HG03457 (cell line): ENCODE data around the gene SYNE2.

Source experiments
- ATAC-seq: cut with Tn5 transposase; IDR thresholded peaks from one replicate; pipeline ENCODE4 v1.9.1; 2021; ENCODE audit warnings: moderate number of reproducible peaks; ENCODE audit not compliant: unreplicated experiment

The SYNE2 gene

GRCh38 chr14:63952053-63952932 lies 99.5 kb downstream of the SYNE2 start:
- no peak for ATAC-seq

- no peak for ATAC-seq
Observed at GRCh38 chr14:63952933-63953437, 100.2 kb downstream of the SYNE2 start.

- no peak for ATAC-seq
Observed at GRCh38 chr14:63956326-63956725, 103.5 kb downstream of the SYNE2 start.

- ATAC-seq, result no peak
Observed at GRCh38 chr14:63960926-63961567, 108.2 kb downstream of the SYNE2 start.

- ATAC-seq, result no peak
Observed at GRCh38 chr14:63962906-63963305, 110.1 kb downstream of the SYNE2 start.

GRCh38 chr14:63963439-63963838 lies 110.6 kb downstream of the SYNE2 start:
- no peak for ATAC-seq

- ATAC-seq, result no peak
Observed at GRCh38 chr14:63964113-63964512, 111.3 kb downstream of the SYNE2 start.

GRCh38 chr14:63966407-63966806 lies 113.6 kb downstream of the SYNE2 start:
- ATAC-seq, result no peak

GRCh38 chr14:63972323-63972932 lies 119.6 kb downstream of the SYNE2 start:
- no peak for ATAC-seq

GRCh38 chr14:63974176-63974575 lies 121.4 kb downstream of the SYNE2 start:
- ATAC-seq, result no peak

GRCh38 chr14:63981569-63981968 lies 128.8 kb downstream of the SYNE2 start:
- ATAC-seq, result no peak

GRCh38 chr14:63982156-63982555 lies 129.4 kb downstream of the SYNE2 start:
- no peak for ATAC-seq

GRCh38 chr14:63982629-63983028 lies 129.8 kb downstream of the SYNE2 start:
- no peak for ATAC-seq

GRCh38 chr14:63986789-63987533 lies 134.2 kb downstream of the SYNE2 start:
- no peak for ATAC-seq

- ATAC-seq, result no peak
Observed at GRCh38 chr14:63988579-63988978, 135.8 kb downstream of the SYNE2 start.

- no peak for ATAC-seq
Observed at GRCh38 chr14:63991833-63992232, 139.0 kb downstream of the SYNE2 start.

GRCh38 chr14:63992858-63993257 lies 140.1 kb downstream of the SYNE2 start:
- no peak for ATAC-seq

- ATAC-seq, result no peak
Observed at GRCh38 chr14:63993992-63994391, 141.2 kb downstream of the SYNE2 start.

GRCh38 chr14:63995285-63995684 lies 142.5 kb downstream of the SYNE2 start:
- ATAC-seq, result no peak

- ATAC-seq, result no peak
Observed at GRCh38 chr14:63996016-63996415, 143.2 kb downstream of the SYNE2 start.

- ATAC-seq, result no peak
Observed at GRCh38 chr14:63996625-63997220, 143.9 kb downstream of the SYNE2 start.
